ENCODE data around the gene HTR1E.
"Not testable (repeated sequence)": the region's sequence is repeated elsewhere in the genome, so short reads cannot be mapped to it uniquely, and the experiment has no call there.

Gene HTR1E

GRCh38 chr6:86978251-86978650, 40.9 kb downstream of the HTR1E start:
- no peak for DNase-seq

GRCh38 chr6:87001494-87001893, 64.2 kb downstream of the HTR1E start:
- DNase-seq: no peak

GRCh38 chr6:87002391-87002790, 65.1 kb downstream of the HTR1E start:
- DNase-seq: not testable (repeated sequence)

GRCh38 chr6:87006541-87006940, 69.2 kb downstream of the HTR1E start:
- not testable (repeated sequence) for DNase-seq

GRCh38 chr6:87009581-87009980, 72.3 kb downstream of the HTR1E start:
- not testable (repeated sequence) for DNase-seq

- DNase-seq: no peak
Observed at GRCh38 chr6:87012035-87012434, 74.7 kb downstream of the HTR1E start.

GRCh38 chr6:87012743-87013142, 75.4 kb downstream of the HTR1E start:
- DNase-seq: no peak

GRCh38 chr6:87016772-87017171, 79.4 kb downstream of the HTR1E start:
- DNase-seq: no peak

GRCh38 chr6:87027021-87027420, 89.7 kb downstream of the HTR1E start:
- no peak for DNase-seq

- no peak for DNase-seq
Observed at GRCh38 chr6:87029711-87030314, 92.5 kb downstream of the HTR1E start.

GRCh38 chr6:87040729-87041128, 103.4 kb downstream of the HTR1E start:
- DNase-seq: no peak

GRCh38 chr6:87045521-87046075, 108.3 kb downstream of the HTR1E start:
- no peak for DNase-seq

- no peak for DNase-seq
Observed at GRCh38 chr6:87049779-87050178, 112.5 kb downstream of the HTR1E start.

GRCh38 chr6:87053312-87053711, 116.0 kb downstream of the HTR1E start:
- DNase-seq: no peak

- no peak for DNase-seq
Observed at GRCh38 chr6:87054143-87054833, 117.0 kb downstream of the HTR1E start.

GRCh38 chr6:87059943-87060342, 122.6 kb downstream of the HTR1E start:
- no peak for DNase-seq

- no peak for DNase-seq
Observed at GRCh38 chr6:87065117-87065516, 127.8 kb downstream of the HTR1E start.

All from NCI-H187 treated with DMSO at 0.1 percent for 48 hours (cell line).